ENCODE measurements around the gene NT5DC1.

NT5DC1 gene

DNA sequence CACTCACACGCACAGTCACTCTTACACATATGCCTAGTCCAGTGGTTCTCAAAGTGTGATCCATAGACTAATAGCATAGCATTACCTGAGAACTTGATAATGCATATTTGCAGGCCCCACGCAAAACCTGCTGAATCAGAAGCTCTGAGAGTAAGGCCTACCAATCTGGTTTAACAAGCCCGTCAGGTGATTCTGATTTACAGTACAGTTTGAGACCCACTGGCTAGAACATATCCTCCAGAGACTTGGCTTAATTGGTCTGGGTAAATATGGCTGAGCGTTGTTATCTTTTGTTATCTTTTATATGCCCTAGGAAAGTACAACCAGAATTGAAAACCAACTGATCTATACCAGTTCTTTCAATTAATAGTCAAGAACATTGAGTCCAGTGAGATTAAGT is 143.6 kb downstream of the NT5DC1 start:
- DNase-seq (ENCODE audit: low read depth): no peak

DNA sequence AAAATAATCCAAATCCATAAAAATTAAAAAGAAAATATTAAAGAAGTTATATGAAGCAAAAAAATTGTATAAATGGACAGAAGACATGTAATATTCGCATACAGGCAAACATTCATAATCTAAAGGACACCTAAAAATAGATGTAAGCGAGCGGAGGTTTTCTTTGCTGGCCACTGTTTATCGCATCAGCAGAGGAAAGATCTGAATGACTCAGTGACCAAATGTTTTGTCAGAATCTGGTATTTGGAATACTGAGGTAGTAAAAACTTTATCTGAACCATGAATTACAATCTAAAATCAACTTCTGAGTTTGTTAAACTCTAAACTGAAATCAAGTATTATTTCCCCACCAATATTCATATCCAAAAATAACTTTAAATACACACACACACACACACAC is 145.4 kb downstream of the NT5DC1 start:
- DNase-seq (ENCODE audit: low read depth): no peak

DNA sequence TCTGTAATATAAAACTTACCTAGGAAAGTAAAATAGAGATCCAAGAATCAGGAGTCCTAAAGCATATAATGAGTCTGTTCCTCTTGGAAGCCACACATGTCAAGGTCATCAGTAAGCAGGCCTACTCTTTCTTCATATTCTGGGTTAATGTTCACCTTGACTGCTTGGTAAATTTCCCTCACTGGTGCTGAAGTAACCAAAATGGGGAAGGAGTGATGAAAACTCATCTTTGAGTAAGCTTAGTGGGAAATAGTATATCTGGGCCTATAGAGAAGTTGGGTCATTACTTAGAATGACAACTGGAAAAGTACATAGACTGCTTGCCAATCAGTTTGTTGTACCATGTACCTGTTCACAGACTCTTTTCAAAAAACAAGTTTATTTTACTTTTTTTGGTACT is 146.6 kb downstream of the NT5DC1 start:
- no peak for DNase-seq (ENCODE audit: low read depth)

DNA sequence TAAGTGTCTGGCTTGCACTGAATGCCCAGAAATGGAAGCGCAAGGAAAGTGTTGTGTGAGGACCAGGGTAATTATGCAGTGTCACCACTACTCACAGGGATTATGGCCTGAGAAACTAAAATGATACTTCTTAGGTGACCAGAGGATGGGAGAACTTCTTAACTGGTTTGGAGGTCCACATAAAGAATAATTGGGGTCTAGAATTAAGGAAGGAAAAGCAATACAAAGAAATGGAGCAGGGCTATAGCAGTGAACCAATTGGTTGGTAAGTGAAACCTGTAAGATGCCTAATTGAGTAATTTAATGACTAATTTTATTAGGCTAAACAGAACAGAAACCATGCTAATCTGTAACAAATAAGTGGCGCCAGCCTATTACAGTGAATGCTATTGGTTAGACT is 147.9 kb downstream of the NT5DC1 start:
- no peak for DNase-seq (ENCODE audit: low read depth)

DNA sequence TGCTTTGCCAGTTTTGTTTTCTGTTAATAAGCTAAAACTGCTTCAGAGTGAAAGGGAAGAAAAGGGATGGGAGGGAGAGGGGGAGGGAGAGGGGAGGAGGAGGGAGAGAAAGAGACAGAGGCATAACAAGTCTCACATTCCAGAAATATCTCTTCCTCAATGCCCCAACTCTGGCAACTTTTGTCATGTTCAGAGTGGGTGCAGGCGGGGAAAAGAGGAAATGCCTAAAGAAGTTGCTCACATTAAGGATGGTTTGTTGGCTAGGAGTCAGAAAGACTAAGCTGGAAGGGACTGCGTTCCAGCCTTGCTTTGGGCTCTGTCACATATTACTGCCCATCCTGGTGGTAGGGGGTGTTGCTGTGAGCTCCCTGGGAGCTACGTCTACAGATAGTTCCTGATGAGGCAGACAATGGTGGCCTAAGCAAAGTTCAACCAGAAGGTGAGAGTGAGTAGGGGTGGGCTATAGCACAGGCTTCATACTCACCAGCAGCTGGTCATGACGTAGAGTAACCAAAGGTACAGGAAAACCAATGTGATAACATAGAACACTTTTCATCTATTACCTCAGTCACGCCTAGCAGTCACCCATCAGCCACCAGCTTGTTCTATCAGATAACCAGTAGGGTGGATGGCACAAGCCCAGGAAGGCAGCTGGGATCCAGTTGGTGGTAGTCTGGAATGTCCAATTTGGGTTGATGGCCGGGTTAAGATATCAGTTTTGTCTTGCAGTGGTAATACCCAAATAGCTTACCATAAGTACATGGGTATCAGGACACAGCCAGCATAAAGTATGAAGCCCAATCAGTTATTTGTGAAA is 151.1 kb downstream of the NT5DC1 start:
- no peak for DNase-seq (ENCODE audit: low read depth)

DNA sequence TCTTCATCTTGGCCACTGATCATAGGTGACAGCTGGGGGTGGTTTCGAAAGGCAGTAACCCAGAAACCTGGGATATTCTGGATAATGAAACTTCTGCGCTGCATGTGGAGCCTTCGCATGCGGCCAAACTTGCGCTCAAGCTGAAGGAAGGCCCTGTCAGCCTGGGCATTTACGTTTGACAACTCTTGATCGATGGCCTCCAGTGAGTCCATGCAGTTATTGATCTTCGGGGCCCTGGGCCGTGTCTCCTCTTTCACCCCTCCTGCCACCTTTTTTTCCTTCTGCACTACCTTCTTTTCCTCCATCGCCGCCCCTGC is 152.5 kb downstream of the NT5DC1 start:
- DNase-seq (ENCODE audit: low read depth): no peak

DNA sequence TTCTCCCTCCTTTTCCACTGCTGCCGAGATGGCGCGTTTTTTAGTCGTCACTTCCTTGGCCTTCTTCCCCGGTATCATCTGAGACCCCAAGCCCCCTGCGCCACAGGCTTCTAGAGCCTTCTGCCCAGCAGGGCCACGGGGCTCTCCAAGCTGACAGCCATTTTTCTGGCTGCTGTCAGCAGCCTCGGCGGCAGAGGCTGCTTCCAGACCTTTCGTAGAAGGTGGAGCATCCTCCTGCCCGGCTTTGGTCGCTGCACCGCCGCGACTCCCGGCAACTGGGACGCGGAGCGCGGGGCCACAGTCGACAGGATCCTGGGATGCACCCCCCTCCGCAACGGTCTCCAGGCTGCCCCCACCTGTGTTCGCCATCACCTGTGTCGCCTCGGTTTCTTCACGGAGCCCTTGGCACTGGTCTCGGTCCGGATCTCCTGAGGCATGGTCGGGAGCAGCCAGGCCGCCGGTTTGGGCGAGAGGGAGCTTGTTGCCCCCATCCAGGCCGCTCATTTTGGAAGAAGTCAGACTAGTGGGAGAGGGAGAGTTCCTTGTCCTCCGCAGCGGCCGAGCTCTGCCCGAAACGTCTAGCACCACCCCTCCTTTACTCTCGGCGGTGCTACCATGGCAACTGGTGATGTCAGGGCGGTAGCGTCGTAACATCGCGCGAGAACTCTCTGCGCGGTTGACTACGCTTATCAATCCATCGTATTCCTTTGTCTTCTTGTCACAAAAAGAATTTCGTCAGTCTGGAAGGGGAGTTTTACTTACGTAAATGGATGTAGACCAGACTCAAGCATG is 153.0 kb downstream of the NT5DC1 start, which contains the start of gene TSPYL4:
Gene TSPYL4 (minus strand): TSS at position 571 of the 792 bp plus-strand sequence. CDS start 67 bp downstream, at position 504.
- DNase-seq (ENCODE audit: low read depth): peak; percentile 85

DNA sequence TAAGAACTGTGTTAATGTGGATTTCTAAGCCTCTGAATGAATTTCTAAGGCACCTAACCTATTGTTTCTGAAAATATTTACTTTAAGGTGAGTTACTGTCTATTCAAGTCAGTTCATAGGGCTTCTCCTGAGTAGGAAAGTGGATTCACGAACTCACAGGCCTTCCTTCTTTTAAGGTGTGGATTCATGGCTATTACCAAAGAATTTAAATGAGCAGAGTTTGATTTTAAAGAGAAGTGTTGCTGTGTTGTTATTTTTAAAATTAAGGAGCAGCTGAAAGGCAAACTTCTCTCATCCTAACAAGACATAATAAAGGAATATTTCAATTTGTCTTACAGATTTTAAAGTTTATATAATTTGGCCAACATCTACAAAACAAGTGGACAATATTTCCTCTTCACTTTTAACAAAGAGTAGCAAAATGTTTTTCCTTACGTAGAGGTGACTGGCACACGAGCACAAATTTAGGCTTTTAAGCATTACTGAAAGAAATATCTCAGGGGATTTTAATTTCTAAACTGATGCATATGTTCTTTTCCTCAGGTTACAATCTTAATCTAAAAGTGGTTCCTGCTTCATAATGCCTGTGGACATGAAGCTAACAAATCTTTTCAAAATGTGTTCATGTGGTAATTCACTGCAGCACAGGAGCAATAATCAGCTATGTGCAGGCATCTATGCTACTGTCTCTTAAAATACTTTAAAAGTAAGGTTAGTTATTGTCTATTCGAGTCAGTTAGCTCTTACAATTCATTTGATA is 153.8 kb downstream of the NT5DC1 start:
- DNase-seq (ENCODE audit: low read depth): no peak

DNA sequence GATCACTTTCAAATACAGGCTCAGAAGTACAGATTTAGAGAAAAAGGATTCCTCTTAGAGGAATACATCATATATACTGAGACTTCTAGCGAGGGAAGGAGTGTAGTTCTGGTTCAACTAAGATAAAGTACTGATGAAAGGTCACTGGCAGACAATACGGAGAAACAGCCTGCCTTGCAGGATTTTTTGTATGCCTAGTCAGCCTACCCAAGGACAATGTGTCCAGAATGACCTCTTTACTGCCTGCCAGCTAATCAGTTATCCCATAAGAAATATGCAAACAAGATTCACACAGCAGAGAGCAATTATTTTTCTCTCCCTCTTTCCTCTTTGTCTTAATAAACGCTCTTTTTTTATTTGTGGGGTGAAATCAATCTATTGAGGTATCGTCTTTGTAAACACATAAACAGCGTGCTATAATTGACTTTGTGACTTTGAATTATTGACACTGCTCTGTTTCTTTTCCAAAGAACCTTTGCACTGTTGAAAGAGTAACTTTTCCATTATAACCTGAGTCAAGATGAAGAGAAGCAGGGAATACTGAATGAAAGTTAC is 154.7 kb downstream of the NT5DC1 start:
- no peak for DNase-seq (ENCODE audit: low read depth)

DNA sequence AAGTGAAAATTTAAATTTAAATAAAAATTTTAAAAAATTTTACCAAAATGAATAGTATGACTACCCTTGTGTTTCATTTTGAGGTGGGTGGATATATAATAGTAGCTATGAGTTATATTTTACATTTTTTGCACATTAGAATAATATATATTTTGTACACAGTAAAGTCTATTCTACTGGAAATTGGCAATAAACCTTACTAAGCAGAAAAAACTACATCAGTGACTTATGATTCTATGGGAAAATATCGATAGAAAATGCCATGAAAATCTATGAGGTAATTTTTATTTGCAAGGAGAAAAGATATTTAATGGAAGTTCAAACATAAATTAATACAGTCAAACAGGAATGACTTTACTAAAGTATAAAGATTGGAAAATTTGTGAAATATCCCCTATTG is 156.0 kb downstream of the NT5DC1 start:
- no peak for DNase-seq (ENCODE audit: low read depth)

DNA sequence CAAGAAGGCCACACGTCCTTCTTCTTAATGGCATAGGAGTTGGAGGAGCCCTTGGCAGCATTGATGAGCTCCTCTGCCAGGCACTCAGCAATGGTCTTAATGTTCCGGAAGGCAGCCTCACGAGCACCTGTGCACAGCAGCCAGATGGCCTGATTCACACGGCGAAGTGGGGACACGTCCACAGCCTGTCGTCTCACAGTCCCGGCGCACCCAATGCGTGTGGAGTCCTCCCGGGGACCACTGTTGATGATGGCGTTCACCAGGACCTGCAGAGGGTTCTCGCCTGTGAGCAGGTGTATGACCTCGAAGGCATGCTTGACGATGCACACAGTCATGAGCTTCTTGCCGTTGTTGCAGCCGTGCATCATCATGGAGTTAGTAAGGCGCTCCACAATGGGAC is 157.9 kb downstream of the NT5DC1 start:
- DNase-seq (ENCODE audit: low read depth): no peak

DNA sequence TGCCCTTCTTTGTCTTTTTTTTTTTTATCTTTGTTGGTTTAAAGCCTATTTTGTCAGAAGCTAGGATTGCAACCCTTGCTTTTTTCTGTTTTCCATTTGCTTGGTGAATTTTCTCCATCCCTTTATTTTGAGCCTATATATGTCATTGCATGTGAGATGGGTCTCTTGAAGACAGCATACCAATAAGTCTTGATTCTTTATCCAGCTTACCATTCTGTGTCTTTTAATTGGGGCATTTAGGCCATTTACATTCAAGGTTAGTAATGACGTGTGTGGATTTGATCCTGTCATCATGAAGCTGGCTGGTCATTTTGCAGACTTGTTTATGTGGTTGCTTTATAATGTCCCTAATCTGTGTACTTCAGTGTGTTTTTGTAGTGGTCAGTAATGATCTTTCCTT is 162.7 kb downstream of the NT5DC1 start:
- no peak for DNase-seq (ENCODE audit: low read depth)

DNA sequence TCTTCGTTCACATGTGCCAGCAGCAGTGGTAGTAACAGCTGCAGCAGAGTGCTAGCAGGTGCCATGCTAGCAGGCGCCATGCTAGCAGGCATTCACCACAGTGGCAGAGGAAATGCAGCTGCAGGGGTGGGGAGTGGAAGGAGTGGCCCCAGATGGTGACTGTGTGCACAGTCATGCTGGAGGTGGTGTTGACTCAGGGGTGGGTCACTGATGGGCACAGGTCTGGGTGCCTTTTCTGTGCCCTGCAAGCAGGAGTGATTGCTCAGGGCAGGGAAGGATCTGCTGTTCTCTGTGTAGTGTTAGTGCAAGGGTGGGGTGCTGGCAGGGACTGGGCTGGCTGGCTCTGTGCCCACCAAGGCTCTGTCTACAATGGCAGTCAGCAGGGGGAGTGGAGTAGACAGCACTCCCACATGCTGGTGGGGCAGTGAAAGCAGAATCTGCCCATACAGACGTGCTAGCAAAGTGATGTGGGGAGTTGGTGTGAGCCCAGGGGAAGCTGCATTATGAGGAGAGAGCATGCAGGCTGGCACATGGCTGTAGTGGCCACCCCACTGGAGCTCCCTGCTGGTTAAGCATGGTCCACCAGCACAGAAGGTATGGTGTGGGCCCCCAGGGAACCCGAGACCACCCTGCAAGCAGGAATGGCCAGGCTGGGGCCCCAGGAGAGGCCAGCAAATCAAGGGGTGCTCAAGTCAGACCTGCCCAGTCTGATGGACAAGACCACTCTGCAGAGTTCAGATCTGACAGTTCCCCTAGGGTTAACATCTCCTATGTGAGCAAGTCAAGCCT is 164.6 kb downstream of the NT5DC1 start:
- no peak for DNase-seq (ENCODE audit: low read depth)

DNA sequence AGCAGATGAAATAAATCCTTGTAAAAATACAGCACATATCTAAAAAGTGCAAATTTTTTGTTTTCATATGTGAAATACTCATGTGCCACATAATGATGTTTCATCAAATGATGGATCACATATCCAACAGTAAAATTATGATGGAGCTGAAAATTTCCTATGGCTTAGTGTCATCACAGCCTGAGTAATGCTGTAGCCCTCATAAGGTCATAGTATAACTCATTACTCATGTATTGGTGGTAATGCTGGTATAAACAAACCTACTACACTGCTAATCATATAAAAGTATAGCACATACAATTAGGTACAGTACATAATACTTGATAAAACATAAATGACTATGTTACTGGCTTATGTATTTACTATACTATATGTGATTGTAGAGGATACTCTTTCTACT is 166.2 kb downstream of the NT5DC1 start:
- DNase-seq (ENCODE audit: low read depth): peak; percentile 60

DNA sequence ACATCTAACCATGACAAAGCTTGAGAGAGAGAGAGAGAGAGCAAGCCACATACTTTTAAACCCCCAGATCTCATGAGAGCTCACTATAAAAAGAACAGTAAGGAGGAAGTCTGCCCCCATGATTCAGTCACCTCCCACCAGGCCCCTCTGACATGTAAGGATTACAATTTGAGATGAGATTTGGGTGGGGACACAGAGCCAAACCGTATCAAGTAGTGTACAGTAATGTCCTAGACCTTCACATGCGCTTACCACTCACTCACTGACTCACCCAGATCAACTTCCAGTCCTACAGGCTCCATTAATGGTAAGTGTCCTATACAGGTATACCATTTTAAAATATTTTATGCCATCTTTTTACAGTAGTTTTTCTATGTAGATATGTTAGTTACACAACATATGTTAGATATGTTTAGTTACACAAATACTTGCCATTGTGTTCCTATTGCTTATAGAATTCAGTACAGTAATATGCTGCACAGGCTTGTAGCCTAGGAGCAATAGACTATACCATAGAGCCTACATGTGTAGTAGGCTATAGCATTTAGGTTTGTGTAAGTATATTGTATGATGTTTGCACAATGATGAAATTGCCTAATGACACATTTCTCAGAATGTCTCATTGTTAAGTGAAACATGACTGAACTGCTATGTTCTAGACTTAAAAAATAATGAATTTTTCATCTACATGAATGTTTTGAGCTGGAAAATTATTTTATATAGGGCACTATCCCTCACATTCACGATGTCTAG is 167.4 kb downstream of the NT5DC1 start:
- DNase-seq (ENCODE audit: low read depth): no peak

DNA sequence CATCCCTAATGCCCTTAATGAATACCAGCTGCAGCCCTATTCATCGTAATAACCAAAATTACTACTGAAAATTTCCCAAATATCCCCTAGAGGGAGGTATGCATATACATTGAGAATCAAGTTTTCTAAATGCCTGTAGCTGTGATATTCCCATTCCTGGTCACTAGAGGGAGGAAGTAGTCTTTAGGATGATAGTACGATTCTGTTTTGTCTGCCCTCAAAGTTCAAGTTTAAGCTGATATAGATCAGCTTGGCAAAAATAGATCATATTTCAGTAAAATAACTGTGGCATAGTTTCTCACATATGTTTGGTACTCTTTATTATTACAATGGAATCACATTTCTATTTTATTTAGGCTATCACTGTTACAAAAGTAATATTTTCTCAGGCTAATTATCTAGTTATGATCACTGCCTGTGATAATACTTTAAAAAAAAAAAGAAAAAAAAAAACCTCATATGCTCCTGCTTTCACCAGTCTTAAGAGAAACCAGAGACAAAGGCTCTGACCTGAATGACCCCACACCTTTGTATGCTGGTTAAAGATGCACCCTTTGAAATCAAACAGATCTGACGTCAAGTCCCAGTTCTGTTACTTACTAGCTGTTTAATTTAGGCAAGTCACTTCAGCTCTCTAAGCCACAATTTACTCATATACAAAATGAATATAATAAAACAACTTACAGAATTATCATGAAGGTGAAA is 168.1 kb downstream of the NT5DC1 start:
- DNase-seq (ENCODE audit: low read depth): peak; percentile 83

DNA sequence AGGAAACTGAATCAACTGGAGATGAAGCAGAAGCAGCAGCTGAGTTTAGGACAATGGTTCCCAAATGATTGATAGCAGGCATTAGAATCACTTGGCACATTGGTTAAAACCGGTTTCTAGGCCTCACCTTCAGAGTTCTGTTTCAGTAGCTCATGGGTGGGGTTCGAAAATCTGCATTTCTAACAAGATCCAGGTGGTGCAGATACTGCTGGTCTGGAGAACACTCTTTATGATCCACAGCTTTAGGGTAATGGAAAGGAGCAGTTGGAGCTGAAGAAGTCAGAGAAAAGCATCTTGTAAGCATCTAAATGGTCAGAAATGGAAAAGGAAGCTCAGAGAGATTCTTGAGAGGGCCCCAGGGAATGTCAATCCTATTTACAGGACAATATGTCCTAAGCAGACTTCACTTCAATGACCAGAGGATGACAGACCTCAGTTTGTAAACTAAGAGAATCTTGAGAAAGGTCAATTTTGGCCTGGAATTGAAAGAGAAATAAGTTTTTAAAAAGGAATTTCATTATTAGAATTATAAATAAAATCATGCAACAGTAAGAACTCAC is 170.6 kb downstream of the NT5DC1 start:
- no peak for DNase-seq (ENCODE audit: low read depth)

DNA sequence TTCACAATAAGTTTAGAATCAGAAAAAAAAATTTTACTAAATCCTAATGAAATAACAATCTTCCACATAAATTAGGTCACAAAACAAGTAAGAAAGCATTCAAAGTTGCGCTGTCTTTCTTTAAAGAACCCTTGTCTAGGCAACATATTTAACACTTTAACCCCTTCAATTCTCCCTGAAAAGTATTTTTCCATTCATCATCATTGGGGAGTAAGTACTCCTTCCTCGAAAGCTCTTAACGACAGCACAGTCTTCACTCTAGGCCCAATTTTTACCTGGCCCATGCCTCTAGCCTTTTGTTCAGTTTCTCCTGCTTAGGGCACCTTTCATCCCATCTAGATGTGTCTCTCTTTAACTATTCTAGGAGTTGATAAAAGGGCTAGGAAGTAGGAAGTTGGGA is 176.5 kb downstream of the NT5DC1 start:
- no peak for DNase-seq (ENCODE audit: low read depth)

DNA sequence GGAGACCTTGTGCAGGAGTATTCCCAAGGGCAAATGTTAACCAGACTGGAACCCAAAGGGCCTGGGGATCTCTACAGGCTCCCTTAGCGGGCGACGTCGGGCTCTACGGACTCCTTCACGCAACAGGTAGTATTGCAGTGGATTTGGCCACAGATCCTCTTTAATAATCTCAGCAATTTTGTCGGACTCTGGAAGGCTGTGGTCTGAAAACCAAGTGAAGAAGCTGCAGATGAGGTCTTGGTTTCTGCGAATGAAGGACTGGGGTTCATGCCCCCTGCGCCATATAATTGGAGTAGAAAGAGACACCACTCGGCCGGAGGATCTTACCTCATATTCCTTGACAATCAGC is 177.8 kb downstream of the NT5DC1 start:
- no peak for DNase-seq (ENCODE audit: low read depth)

DNA sequence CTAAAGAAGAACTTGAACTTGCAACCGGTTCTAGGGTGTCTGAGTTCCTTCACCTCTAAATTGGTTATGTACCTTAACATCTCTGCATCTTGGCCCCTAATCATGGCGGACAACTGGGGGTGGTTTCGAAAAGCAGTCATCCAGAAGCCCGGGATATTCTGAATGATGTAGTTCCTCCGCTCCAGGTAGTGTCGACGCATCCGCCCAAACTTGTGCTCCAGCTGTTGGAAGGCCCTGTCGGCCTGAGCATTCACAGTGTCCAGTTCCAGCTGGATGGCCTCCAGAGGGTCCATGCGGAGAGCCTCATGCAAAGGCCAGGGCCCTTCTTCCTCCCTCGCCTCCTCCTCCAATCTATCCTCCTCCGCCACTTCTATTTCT is 178.2 kb downstream of the NT5DC1 start:
- no peak for DNase-seq (ENCODE audit: low read depth)
